Calu3 (cell line): ENCODE results near the gene UST. TPM values are rescaled to one million over a fixed set of nuclear protein-coding genes. Genes with fewer than 3 reads are reported as not detected.

Experiments used
- BruUV-seq: library from RNA; stranded (reverse); fragments of 400-500 nt; replicated peaks from 2 replicates; lab custom pipeline; 2021; lab: Mats Ljungman, UMichigan
- CTCF ChIA-PET: fragments of 300-600 bp; sonication (Branson Sonifier 250); formaldehyde crosslinking; loops from one replicate; lab custom pipeline; 2022; ENCODE audit warnings: antibody characterized with exemption; lab: Charles Lee
- DNase-seq: peaks from one replicate; pipeline ENCODE4 v3.0.0; 2022
- H3K27ac Mint-ChIP-seq: one replicate; pipeline ENCODE4 v1.8.0; 2022; ENCODE audit warnings: mixed read lengths; ENCODE audit not compliant: unreplicated experiment
- H3K27me3 Mint-ChIP-seq: one replicate; pipeline ENCODE4 v1.8.0; 2022; ENCODE audit warnings: mixed read lengths; ENCODE audit not compliant: unreplicated experiment
- H3K36me3 Mint-ChIP-seq: one replicate; pipeline ENCODE4 v1.8.0; 2022; ENCODE audit warnings: mild to moderate bottlenecking, moderate library complexity, mixed read lengths; ENCODE audit not compliant: insufficient read depth, unreplicated experiment
- H3K4me1 Mint-ChIP-seq: one replicate; pipeline ENCODE4 v1.8.0; 2022; ENCODE audit warnings: mild to moderate bottlenecking, low read depth, mixed read lengths; ENCODE audit not compliant: unreplicated experiment
- H3K4me3 Mint-ChIP-seq: one replicate; pipeline ENCODE4 v1.8.0; 2022; ENCODE audit warnings: mild to moderate bottlenecking, low read depth, moderate library complexity, mixed read lengths; ENCODE audit not compliant: unreplicated experiment
- H3K9me3 Mint-ChIP-seq: one replicate; pipeline ENCODE4 v1.8.0; 2022; ENCODE audit warnings: low read depth, mixed read lengths; ENCODE audit not compliant: unreplicated experiment
- CTCF ChIP-seq: fragments of 200-600 bp; IDR thresholded peaks from one replicate; pipeline ENCODE4 v1.8.0; 2022; ENCODE audit warnings: antibody characterized with exemption; ENCODE audit not compliant: unreplicated experiment
- intact Hi-C: fragments of 100-400 bp; cut with micrococcal nuclease; formaldehyde crosslinking; loops from one replicate; pipeline ENCODE4 v1.10.0; 2022; ENCODE audit not compliant: unreplicated experiment
- total RNA-seq: library from RNA; stranded (reverse); gene quantifications from 2 replicates; pipeline ENCODE4 v1.2.3, GENCODE V29; 2022

Gene UST
- total RNA-seq, 1 experiment from 2014 or later: 2.4 TPM

GRCh38 chr6:149028767-149029405, 282.1 kb downstream of the UST start:
- no peaks in the 10 kb centered on the region for H3K36me3 Mint-ChIP-seq
- no peak for TF ChIP-seq CTCF
- H3K27me3 Mint-ChIP-seq: no peaks in the 10 kb centered on the region
- H3K27ac Mint-ChIP-seq: no peak overlapping the region
- DNase-seq: peak; percentile 61
- intact Hi-C loops: loop anchor here (2.0 kb wide), 3 partner anchors 54 to 490 kb away; no protein-coding TSS in a partner anchor
- H3K4me1 Mint-ChIP-seq: peaks cover 22% of the 10 kb centered on the region
- H3K4me3 Mint-ChIP-seq: no peak overlapping the region
- H3K9me3 Mint-ChIP-seq: no peaks in the 10 kb centered on the region
- BruUV-seq: no TSS peak
- CTCF ChIA-PET: interaction anchor here (0.7 to 1.0 kb wide), 2 partner anchors 57 to 403 kb away, joined by 3 to 10 read pairs; no protein-coding TSS in a partner anchor

GRCh38 chr6:149031201-149031858, 284.5 kb downstream of the UST start:
- intact Hi-C loops: no loop called here

GRCh38 chr6:149031859-149032598, 285.2 kb downstream of the UST start:
- DNase-seq: peak; percentile 34
- intact Hi-C loops: no loop called here
- CTCF ChIA-PET: no interaction called here
- Mint-ChIP-seq H3K27me3 (no peaks in the 10 kb centered on the region), H3K4me3 (no peak overlapping the region), H3K9me3 (no peaks in the 10 kb centered on the region), H3K4me1 (peaks cover 22% of the 10 kb centered on the region), H3K27ac (no peak overlapping the region), H3K36me3 (no peaks in the 10 kb centered on the region)
- TF ChIP-seq CTCF: no peak
- no TSS peak for BruUV-seq

More at GRCh38 chr6:149031201-149031858, 284.5 kb downstream of the UST start:
- Mint-ChIP-seq H3K27me3 (no peaks in the 10 kb centered on the region), H3K36me3 (no peaks in the 10 kb centered on the region), H3K9me3 (no peaks in the 10 kb centered on the region), H3K27ac (no peak overlapping the region), H3K4me1 (peaks cover 22% of the 10 kb centered on the region), H3K4me3 (no peak overlapping the region)
- no TSS peak for BruUV-seq
- no peak for TF ChIP-seq CTCF
- CTCF ChIA-PET: no interaction called here
- DNase-seq: no peak

GRCh38 chr6:149032599-149033405, 286.0 kb downstream of the UST start:
- CTCF ChIA-PET: no interaction called here
- BruUV-seq: no TSS peak
- no peak for DNase-seq

More at GRCh38 chr6:149032599-149033405, 286.0 kb downstream of the UST start:
- intact Hi-C loops: no loop called here
- H3K9me3 Mint-ChIP-seq: no peaks in the 10 kb centered on the region
- no peak overlapping the region for H3K27ac Mint-ChIP-seq
- no peak overlapping the region for H3K4me3 Mint-ChIP-seq
- peaks cover 22% of the 10 kb centered on the region for H3K4me1 Mint-ChIP-seq
- H3K36me3 Mint-ChIP-seq: no peaks in the 10 kb centered on the region
- no peaks in the 10 kb centered on the region for H3K27me3 Mint-ChIP-seq
- no peak for TF ChIP-seq CTCF
